Central memory CD4-positive, alpha-beta T cell (primary cell): ENCODE measurements around the gene TP53INP2.
A peak's percentile ranks its signal among the peaks of the same experiment; 100 is the strongest.
"Not testable (repeated sequence)": the region's sequence is repeated elsewhere in the genome, so short reads cannot be mapped to it uniquely, and the experiment has no call there.

ENCODE experiments used
- DNase-seq: peaks from one replicate; pipeline ENCODE4 v3.0.0; 2022
- total RNA-seq, 3 experiments: gene quantifications; one replicate each; lab custom pipeline; 2026; lab: John Stamatoyannopoulos, UW

The TP53INP2 gene, protein sequence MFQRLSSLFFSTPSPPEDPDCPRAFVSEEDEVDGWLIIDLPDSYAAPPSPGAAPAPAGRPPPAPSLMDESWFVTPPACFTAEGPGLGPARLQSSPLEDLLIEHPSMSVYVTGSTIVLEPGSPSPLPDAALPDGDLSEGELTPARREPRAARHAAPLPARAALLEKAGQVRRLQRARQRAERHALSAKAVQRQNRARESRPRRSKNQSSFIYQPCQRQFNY
- 1.4 to 76.0 (median 1.5) reads per million in 3 experiments for total RNA-seq

DNA sequence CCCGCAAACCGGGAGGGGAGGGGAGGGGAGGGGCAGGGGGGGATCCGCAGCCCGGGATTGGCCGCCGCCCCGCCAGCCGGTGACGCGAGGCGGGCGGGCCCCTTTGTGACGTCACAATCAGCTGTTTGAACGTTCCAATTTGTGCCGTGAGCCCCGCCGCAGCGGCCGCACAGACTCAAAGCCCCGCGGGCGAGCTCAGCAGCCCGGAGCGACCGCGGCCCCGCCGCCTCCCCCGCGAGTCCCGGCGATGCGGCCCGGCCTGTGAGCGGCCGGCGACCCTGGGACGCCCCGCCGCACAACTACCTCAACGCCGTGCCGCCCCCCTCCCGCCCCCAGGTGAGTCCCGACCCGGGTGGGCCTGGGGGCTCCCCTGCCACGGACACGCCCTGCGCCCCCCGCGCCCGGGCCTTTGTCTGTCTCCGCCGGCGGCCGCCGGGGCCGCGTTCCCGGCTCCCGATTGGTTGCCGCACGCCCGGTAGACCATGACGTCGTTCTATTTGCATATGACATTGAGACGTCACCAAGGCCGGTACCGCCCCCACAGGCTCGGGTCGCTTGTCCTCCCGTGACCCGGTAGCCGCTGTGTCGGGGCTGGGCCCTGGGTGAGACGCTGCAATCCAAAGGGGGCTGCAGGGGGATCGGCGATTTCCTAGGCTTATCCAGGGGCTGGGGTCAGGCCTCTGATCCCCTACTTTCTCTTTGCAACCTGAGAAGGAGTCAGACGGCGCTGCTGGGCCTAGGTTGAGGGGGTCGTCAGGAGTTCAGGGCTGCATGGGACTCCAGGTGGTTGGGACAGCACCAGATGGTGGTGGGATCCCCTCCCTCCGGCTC is at the start of gene TP53INP2:
TSS of gene TP53INP2 (plus strand) at position 168 of the 831 bp plus-strand sequence. CDS start 4,396 bp downstream, outside the sequence.
- DNase-seq, result peak; percentile 88

DNA sequence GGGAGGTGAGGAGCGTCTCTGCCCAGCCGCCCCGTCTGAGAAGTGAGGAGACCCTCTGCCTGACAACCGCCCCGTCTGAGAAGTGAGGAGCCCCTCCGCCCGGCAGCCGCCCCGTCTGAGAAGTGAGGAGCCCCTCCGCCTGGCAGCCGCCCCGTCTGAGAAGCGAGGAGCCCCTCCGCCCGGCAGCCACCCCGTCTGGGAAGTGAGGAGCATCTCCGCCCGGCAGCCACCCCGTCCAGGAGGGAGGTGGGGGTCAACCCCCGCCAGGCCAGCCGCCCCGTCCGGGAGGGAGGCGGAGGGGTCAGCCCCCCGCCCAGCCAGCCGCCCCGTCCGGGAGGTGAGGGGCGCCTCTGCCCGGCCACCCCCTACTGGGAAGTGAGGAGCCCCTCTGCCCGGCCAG is 45.5 kb upstream of the TP53INP2 start:
- not testable (repeated sequence) for DNase-seq

DNA sequence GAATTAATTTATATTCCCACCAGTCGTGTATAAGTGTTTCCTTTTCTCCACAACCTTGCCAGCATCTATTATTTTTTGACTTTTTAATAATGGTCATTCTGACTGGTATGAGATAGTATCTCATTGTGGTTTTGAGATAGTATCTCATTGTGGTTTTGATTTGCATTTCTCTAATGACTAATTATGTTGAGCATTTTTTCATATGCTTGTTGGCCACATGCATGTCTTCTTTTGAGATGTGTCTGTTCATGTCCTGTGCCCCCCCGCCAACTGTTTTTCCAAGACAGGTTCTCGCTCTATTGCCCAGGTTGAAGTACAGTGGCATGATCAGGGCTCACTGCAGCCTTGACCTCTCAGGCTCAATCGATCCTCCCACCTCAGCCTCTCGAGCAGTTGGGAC is 42.3 kb upstream of the TP53INP2 start:
- DNase-seq, result not testable (repeated sequence)

DNA sequence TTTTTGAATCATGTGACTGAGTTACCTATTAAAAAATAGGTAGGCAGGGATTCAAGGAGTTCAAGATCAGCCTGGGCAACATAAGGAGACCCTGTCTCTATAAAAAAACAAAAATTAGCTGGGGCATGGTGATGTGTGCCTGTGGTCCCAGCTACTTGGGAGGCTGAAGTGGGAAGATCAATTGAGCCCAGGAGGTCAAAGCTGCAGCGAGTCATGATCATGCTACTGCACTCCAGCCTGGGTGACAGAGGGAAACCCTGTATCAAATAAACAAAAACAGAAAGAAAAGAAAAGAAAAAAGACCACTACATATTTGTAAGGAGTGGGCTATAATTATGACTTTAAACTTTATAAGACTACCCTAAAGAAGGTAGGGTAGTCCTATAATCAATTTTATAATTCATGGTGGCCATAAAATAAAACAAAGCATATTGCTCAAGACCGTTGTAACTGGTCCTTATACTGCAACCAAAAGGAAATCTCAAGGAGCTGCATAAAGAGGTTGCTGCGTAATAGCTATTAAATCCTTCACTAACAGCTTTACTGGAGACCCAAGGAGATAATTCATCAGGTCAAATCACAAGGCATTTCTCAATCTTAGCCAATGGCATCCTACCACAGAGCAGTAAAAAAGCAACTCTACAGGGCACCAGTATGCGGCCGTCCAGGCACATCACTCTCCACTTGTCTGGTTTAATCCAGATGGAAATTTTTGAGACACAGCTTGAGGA is 40.8 kb upstream of the TP53INP2 start:
- DNase-seq, result no peak

DNA sequence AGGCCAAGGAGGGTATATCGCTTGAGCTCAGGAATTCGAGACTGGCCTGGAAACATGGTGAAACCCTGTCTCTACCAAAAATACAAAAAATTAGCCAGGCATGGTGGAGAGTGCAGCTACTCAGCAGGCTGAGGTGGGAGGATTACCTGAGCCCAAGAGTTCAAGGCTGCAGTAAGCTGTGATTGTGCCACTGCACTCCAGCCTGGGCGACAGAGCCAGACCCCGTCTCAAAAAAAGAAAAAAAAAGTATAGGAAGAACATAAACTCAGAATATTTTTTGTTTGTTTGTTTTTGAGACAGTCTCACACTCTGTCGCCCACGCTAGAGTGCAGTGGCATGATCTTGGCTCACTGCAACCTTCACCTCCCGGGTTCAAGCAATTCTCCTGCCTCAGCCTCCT is 39.4 kb upstream of the TP53INP2 start:
- DNase-seq, result not testable (repeated sequence)

DNA sequence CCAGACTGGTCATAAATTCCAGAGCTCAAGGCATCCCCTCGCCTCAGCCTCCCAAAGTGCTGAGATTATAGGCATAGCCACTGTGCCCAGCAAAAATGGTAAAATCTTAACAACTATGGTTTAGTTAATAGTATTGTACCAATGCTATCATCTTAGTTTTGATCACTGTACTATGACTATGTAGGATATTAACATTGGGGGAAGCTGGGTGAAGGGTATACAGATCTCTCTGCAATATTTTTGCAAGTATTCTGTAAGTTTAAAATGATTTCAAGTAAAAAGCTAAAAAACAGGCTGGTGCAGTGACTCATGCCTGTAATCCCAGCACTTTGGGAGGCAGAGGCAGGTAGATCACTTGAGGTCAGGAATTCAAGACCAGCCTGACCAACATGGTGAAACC is 35.0 kb upstream of the TP53INP2 start:
- DNase-seq, result no peak

DNA sequence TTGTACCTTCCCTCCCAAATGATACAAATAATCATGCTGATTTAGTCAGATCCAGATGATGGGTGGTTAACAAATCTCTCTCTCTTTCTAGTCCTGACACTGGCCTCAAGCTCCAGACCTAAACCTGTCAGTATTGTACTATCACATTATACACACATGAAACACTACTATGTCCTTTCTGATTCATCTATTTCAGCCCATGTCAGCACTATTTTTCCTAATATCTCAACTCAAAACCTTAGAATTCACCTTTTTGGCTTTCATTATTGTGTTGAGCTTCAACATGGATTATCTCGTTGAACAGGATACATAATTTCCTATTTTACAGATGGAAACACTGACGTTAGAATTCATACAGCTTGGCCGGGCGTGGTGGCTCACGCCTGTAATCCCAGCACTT is 30.7 kb upstream of the TP53INP2 start:
- no peak for DNase-seq

DNA sequence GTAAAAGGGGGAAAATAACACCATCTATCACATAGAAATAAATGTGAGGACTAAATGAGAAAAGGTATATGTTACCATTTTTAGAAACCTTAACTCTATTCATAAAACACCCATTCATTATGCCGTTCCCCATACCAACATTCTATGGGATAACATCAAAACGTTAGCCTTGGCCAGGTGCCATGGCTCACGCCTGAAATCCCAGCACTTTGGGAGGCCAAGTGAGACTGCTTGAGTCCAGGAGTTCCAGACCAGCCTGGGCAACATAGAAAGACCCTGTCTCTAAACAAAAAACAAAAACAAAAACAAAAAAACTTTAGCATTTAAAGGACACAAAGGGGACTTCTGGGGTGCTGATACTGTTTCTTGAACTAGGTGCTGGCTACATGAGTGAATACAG is 28.6 kb upstream of the TP53INP2 start:
- no peak for DNase-seq

DNA sequence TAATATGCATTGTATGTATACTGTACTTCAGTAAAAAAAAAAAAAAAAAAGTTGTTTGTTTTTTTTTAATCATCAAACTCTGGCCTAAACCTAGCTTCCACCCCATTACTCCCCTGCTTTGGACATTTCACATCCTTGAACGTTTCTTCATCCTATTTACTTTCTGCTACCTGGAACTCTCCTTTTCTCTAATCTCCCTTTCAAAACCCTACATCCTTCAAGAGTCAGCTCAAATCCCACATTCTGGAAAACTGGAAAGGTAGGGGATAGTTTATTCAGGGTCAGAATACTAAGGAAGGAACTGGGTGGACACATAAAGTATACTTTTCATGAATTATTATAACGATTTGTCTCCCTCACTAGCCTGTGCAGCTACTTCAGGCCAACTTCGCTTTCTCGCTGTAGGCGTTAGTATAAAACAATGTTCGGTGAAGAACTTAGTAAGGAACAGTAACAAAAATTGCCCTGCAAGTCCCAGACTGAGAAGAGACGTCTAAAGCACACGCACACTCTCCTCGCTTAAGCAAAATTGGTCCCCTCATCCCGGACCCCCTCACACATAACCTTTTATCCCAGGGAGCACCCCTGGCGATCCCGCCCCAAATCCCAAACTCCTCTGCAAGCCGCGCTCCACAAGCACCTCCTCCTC is 28.0 kb upstream of the TP53INP2 start:
- DNase-seq, result no peak

DNA sequence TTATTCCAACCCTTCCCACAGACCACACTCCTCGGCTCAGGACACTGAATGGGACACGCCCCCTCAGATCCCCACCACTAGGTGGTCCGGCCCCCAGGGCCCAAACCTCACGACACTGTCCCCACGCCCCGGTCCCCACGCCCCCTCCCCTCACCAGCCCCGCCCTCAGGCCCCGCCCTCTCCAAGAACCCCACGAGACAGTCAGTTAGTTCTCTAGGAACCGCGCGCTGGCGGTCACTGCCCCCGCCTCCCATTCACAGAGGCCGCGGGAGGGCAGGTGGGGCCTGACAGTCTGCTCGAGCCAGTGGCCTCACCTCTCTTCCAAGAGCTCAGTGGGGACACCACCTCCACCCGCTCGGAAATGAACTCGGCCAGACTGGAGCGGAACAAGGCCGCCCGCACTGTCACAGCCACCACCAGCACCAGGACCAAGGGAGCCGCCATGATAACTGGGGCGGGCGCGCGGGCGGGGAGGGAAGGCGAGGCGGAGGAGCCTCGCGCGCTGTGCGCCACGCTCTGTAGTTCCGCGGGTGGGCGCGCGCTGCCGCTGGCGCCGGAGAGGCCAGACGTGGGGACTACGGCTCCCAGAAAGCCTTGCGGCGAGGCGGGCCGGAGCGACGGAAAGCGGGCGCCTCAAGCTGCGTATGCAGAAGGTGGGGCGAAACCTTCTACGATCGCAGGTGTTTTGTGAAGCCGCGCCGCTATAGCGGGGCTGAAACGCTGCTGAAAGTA is 27.3 kb upstream of the TP53INP2 start, which contains the start of gene PIGU:
TSS of gene PIGU (minus strand) at position 451 of the 732 bp plus-strand sequence. CDS start at position 444, 7 bp downstream.
- peak; percentile 96 for DNase-seq

DNA sequence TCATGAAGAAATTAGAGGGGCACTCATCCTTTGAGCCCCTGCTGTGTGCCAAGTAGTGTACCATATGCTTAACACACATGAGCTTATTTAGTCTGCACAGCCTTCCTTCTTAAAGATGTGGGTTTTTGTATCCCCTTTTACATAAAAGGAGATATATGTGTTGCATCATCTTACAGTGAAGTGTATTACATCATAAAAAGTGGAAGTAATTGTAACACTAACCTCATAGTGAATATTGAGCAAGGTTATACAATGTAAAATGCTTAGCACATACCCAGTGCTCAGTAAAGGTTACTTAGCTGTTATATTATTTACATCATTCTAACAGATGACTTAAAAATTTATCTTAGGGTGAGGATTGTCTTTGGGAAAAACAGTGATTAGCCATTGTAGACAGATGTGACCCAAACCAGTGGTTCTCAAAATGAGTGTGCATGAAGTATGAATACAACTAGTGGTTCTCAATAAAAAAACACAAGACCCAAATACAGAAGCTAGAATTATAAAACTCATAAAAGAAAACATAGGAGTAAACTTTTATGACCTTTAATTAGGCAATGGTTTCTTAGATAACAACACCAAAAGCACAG is 23.5 kb upstream of the TP53INP2 start:
- DNase-seq, result no peak

DNA sequence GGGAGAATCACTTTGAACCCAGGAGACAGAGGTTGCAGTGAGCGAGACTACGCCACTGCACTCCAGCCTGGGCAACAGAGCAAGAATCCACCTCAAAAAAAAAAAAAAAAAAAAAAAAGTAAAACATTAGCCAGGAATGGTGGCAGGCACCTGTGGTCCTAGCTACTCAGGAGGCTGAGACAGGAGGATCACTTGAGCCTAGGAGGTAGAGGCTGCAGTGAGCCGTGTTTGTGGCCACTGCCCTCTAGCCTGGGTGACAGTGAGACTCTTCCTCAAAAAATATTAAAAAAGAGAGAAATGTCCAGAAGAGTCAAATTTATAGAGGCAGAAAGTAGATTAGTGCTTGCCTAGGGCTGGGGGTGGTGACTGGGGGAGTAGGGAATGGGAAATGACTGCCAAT is 20.5 kb upstream of the TP53INP2 start:
- DNase-seq, result no peak

DNA sequence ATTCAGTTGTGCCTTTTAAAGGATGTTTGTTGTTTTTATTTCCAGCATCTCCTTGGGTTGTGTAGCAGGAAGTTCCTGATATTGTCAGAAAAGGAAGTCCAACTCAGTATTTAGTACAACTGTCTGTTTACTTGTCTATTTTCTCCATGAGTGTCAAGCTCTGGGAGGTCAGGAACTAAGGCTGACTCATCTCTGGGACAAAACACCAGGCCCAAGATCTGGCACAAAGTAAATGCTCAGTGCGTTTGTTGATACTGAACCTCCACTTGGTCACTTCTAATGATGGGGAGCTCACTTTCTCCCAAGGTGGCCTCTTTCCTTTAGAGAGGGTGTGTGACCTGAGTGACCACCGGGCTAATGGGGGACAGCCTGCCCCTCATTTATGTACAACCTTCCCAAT is 14.7 kb upstream of the TP53INP2 start:
- no peak for DNase-seq

DNA sequence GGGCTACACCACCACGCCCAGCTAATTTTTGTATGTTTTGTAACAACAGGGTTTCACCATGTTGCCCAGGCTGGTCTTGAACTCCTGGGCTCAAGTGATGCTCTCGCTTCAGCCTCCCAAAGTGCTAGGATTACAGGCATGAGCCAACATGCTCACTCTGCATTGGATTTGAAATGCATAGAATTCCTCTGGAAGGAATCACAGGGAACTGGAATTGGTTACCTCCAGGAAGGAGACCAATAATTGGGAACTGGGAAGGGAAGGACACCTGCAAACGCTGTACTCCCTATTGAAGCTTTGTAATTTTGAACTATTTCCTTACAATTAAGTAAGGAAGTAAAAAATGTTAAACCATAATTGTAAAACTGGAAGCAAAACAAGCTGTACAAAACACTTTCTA is 12.3 kb upstream of the TP53INP2 start:
- no peak for DNase-seq

DNA sequence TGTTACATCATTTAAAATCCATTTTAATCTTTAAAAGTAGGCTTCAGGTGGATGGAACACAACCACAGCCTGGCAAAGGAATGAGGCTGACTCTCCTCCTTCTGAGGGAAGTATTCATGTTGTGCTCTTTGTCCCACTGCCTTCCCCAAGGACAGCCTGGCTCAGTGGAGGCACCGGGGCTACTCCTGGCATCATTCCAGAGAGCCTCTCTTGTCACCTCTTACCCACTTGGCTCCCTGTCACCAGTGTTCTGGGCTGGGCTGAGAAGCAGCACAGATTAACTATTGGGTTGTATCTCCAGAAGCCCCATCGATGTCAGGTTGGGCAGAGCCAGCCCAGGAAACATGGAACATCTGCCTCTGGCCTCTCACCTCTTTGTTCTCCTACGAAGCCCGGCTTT is 10.7 kb upstream of the TP53INP2 start:
- DNase-seq, result no peak

DNA sequence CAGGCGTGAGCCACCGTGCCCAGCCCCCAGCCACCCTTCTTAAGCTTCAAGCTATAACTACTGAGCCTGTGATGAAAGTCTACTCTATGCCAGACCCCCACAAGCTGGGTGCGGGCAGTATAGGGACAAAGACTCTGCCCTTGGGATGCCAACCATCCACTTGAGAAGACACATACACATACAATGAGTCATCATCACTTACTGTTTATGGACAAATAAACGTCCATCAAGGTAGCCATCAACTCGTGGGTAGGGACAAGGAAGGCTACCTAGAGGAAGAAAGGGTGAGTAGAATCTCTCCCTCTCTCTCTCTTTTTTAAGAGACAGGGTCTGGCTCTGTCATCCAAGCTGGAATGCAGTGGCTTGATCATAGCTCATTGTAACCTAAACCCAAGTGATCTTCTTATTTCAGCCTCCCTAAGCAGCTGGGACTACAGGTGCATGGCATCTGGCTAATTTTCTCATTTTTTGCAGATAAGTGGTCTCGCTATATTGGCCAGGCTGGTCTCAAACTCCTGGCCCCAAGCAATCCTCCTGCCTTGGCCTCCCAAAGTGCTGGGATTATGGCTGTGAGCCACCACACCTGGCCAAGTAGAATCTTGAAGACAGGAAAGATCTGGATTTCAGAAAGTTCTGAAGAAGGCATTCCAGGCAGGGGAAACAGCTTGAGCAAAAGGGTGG is 2.6 kb upstream of the TP53INP2 start:
- no peak for DNase-seq

DNA sequence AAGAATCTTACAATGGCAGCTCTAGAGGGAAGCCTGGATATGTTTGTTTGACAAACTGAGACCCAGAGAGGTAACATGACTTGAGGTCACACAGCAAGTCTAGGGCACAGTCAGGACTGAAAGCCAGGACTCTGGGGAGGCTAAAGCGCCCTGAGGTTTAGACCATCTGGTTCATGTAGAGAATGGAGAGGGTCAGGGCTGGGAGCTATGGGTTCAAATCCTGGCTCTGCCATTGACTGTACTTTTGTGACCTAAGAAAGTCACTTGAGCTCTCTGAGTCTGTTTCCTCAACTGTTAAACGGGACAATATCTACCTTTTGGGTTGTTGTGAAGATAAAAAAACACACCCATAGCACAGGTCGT is 1.1 kb upstream of the TP53INP2 start:
- no peak for DNase-seq

DNA sequence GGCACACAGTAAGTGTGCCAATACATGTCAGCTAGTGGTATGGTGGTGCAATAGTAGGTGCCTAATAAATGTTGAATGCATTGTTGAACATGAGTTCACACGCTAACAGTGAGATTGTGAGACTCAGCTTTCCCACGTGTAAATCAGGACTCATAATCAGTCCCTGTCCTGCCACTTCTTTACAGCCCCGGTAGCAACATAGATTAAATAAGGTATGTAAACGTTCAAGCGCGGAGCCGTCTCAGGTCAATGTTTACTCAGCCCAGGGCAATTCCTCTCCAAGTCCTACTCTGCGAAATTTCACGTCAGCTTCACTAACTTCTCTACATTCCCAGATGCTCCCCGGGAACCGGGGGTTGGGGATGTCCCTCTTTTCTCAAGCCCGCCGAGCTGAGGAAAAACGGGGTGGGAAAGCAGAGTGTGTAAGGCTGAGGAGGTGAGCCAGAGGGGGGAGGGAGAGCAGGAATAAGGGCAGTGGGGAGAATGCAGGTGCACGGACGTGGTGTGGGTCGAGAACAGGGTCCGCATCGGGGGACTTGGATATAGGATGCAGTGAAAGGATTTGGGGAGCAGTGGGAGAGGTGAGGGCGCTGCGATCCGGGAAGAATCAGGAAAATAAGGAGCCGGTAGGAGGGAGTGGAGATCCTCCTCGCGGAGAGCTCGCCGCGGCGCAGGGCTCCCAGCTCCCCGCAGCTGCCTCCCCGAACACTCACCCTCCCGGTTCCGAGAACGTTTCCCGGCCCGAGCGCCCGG is 544 bp upstream of the TP53INP2 start:
- peak; percentile 20 for DNase-seq

DNA sequence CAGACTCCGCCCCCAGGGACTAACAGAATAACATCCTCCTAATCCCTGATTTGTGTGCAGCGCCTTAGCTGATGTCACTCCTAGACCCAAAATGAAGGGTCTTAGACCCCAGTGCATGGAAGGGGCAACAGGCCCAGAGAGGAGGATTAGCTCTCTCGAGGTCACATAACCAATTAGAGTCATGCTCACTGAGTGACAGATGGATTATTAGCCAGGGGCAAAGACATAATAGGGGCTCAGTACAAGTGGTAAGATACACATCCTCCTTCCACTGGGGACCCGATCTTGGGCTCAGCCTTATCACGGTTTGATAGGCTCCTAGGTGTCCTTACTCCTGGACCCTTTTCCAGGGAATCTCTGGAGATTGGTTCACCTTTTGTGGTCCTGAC is 858 bp downstream of the TP53INP2 start:
- DNase-seq, result no peak
